Spleen (tissue), 11 donors: Measurements from ENCODE around the gene ZNF648. TPM values are rescaled to one million over a fixed set of nuclear protein-coding genes. Genes with fewer than 3 reads are reported as not detected.

ENCODE experiments used
- DNase-seq: peaks from one replicate; pipeline ENCODE4 v3.0.0-alpha.2; 2020
- H3K27ac ChIP-seq, 8 donors: fragments of 200-600 bp; sonication (generic) in 7 of 8; 1 replicate in 4 of 8; 2 replicates in 4 of 8; pipeline versions ENCODE4 v1.5.0 to v1.8.0; 2016 to 2021; ENCODE audit warnings: inconsistent platforms in 4 of 8, mild to moderate bottlenecking in 4 of 8, moderate library complexity in 1 of 8
- H3K27me3 ChIP-seq, 7 donors: fragments of 200-600 bp; sonication (generic) in 6 of 7; replicated peaks in 1 of 7; 1 replicate in 4 of 7; 2 replicates in 3 of 7; pipeline versions ENCODE4 v1.5.0 to v1.8.0; 2016 to 2021; ENCODE audit warnings: inconsistent platforms in 3 of 7, mild to moderate bottlenecking in 1 of 7
- H3K36me3 ChIP-seq, 6 donors: fragments of 200-600 bp; sonication (generic) in 5 of 6; 1 replicate in 4 of 6; 2 replicates in 2 of 6; pipeline versions ENCODE4 v1.5.0 to v1.8.0; 2016 to 2021; ENCODE audit warnings: inconsistent platforms in 2 of 6
- H3K4me1 ChIP-seq, 6 donors: fragments of 200-600 bp; sonication (generic) in 5 of 6; 1 replicate in 3 of 6; 2 replicates in 3 of 6; pipeline versions ENCODE4 v1.5.0 to v1.8.0; 2016 to 2021; ENCODE audit warnings: inconsistent platforms in 3 of 6
- H3K4me3 ChIP-seq, 8 donors: fragments of 200-600 bp; sonication (generic) in 7 of 8; 1 replicate in 4 of 8; 2 replicates in 4 of 8; pipeline versions ENCODE4 v1.5.0 to v1.8.0; 2016 to 2021; ENCODE audit warnings: inconsistent platforms in 4 of 8, mild to moderate bottlenecking in 4 of 8, moderate library complexity in 2 of 8
- H3K9me3 ChIP-seq, 8 donors: fragments of 200-600 bp; sonication (generic) in 7 of 8; 1 replicate in 4 of 8; 2 replicates in 4 of 8; pipeline versions ENCODE4 v1.5.0 to v1.8.0; 2016 to 2021; ENCODE audit warnings: inconsistent platforms in 4 of 8
- CTCF ChIP-seq, 11 experiments: fragments of 200-600 bp in 7 of 11; fragments of 450-650 bp in 4 of 11; sonication (generic) in 4 of 11; IDR thresholded peaks in 8 of 11; conservative IDR thresholded peaks in 3 of 11; 1 replicate in 7 of 11; 2 replicates in 4 of 11; pipeline versions ENCODE4 v1.4.0 to v1.8.0; 2016 to 2021; ENCODE audit warnings: antibody characterized with exemption in 11 of 11, inconsistent platforms in 4 of 11, mild to moderate bottlenecking in 1 of 11
- POLR2A ChIP-seq, 3 donors: fragments of 450-650 bp; IDR thresholded peaks; one replicate each; pipeline ENCODE4 v1.5.1; 2017; ENCODE audit warnings: antibody characterized with exemption in 3 of 3, mild to moderate bottlenecking in 1 of 3
- POLR2AphosphoS5 ChIP-seq, 3 donors: sonication (generic); formaldehyde crosslinking; IDR thresholded peaks; one replicate each; pipeline ENCODE4 v1.5.1; 2017; ENCODE audit warnings: antibody characterized with exemption in 3 of 3
- WGBS, 5 donors: extraction: QIAGEN DNeasy Blood & Tissue Kit in 3 of 5; methylation state at CpG; one replicate each; pipeline versions ENCODE4 v1.1.5 to v1.1.7; 2013 to 2018; 5-methylcytosine and 5-hydroxymethylcytosine counted together
- intact Hi-C: fragments of 100-400 bp; cut with DNase I; formaldehyde crosslinking; loops from one replicate; pipeline ENCODE4 v1.15.0; 2023; ENCODE audit warnings: low total_unique reads
- polyA plus RNA-seq, 3 donors: library from polyadenylated mRNA; stranded (reverse); fragments of 200-250 nt; gene quantifications; one replicate each; pipeline ENCODE4 v1.2.1, GENCODE V29; 2013
- total RNA-seq, 7 donors: library from RNA; depleted of rRNA in 3 of 7; stranded (reverse); fragments of >200 nt in 3 of 7; fragmentation: NEBNext Ultra II Directional in 4 of 7; extraction: Animal tissue kit (Norgen Biotek cat#: 25700) in 4 of 7; gene quantifications; one replicate each; pipeline versions ENCODE4 v1.1.0 to v1.2.1, GENCODE V29; 2016 to 2021
- donor health status: healthy with polysubstance abuse.
- donor health status: DM: no; HTN: no; CAD: no; lungs with moderate emphysema.
- donor health status: DM: no; HTN: no; CAD: no.
- donor health status: Bipolar disorder and iron deficiency.
- donor health status: healthy.
- donor health status: DM: no; HTN: no; CAD: no.
- donor health status: DM: yes; HTN: yes; CAD: no.

The ZNF648 gene
- total and polyA plus RNA-seq, 10 donors, result 0.26 TPM; not detected in 9

- Histone ChIP-seq H3K4me1 (peaks cover 0 to 4% (median 0%) of the 10 kb centered on the region in 6 donors), H3K27me3 (peaks cover 0 to 52% (median 0%) of the 10 kb centered on the region in 7 donors), H3K4me3 (no peak overlapping the region), H3K9me3 (peaks cover 0 to 8% (median 0%) of the 10 kb centered on the region in 8 donors), H3K36me3 (no peaks in the 10 kb centered on the region), H3K27ac (no peak overlapping the region)
- DNase-seq, result no peak
- intact Hi-C loops, result no loop called here
- no peak for TF ChIP-seq CTCF (IDR thresholded peaks at IDR 0.05 in 8 of 11, conservative IDR thresholded peaks at IDR 0.05 in 3 of 11)
- no peak for TF ChIP-seq POLR2AphosphoS5 (IDR thresholded peaks at IDR 0.05)
- TF ChIP-seq POLR2A (IDR thresholded peaks at IDR 0.05), result no peak
- WGBS, 5 donors, result 87 to 97% (median 93%) methylated on average over 5 of the region's 5 CpGs
Observed at GRCh38 chr1:182065126-182065845, 3.8 kb upstream of the ZNF648 start.

GRCh38 chr1:182064611-182065010 lies 3.1 kb upstream of the ZNF648 start:
- H3K36me3 ChIP-seq, result no peaks in the 10 kb centered on the region
- H3K27ac ChIP-seq, result no peak overlapping the region
- intact Hi-C loops, result no loop called here
- TF ChIP-seq CTCF (IDR thresholded peaks at IDR 0.05 in 8 of 11, conservative IDR thresholded peaks at IDR 0.05 in 3 of 11) (no peak), POLR2A (IDR thresholded peaks at IDR 0.05) (no peak), POLR2AphosphoS5 (IDR thresholded peaks at IDR 0.05) (no peak)
- peaks cover 0 to 4% (median 0%) of the 10 kb centered on the region in 6 donors for H3K4me1 ChIP-seq
- DNase-seq, result no peak
- WGBS, 5 donors, result 86 to 96% (median 92%) methylated on average over 3 of the region's 3 CpGs
- peaks cover 0 to 8% (median 0%) of the 10 kb centered on the region in 8 donors for H3K9me3 ChIP-seq
- peaks cover 0 to 52% (median 0%) of the 10 kb centered on the region in 7 donors for H3K27me3 ChIP-seq
- no peak overlapping the region for H3K4me3 ChIP-seq

GRCh38 chr1:182062223-182062622 lies 711 bp upstream of the ZNF648 start:
- 73 to 94% (median 82%) methylated on average over 1 of the region's 1 CpG for WGBS, 5 donors
- no peaks in the 10 kb centered on the region for H3K36me3 ChIP-seq

More at GRCh38 chr1:182062223-182062622, 711 bp upstream of the ZNF648 start:
- Histone ChIP-seq H3K27ac (no peak overlapping the region), H3K4me3 (no peak overlapping the region), H3K27me3 (peaks cover 0 to 55% (median 15%) of the 10 kb centered on the region in 7 donors), H3K9me3 (peaks cover 0 to 8% (median 0%) of the 10 kb centered on the region in 8 donors), H3K4me1 (peaks cover 0 to under 1% (median under 1%) of the 10 kb centered on the region in 6 donors)
- DNase-seq, result no peak
- intact Hi-C loops, result no loop called here
- no peak for TF ChIP-seq CTCF (IDR thresholded peaks at IDR 0.05 in 8 of 11, conservative IDR thresholded peaks at IDR 0.05 in 3 of 11)
- TF ChIP-seq POLR2A (IDR thresholded peaks at IDR 0.05), result no peak
- no peak for TF ChIP-seq POLR2AphosphoS5 (IDR thresholded peaks at IDR 0.05)
